Keratinocyte (primary cell): ENCODE measurements around the gene RPS27L.

ENCODE experiments used
- CTCF ChIP-seq, 3 experiments: IDR thresholded peaks in 1 of 3; conservative IDR thresholded peaks in 1 of 3; optimal IDR thresholded peaks in 1 of 3; 2 replicates in 2 of 3; 3 replicates in 1 of 3; pipeline versions ENCODE3 to v1.5.1; 2011; ENCODE audit warnings: low read length in 3 of 3, mild to moderate bottlenecking in 3 of 3, moderate library complexity in 2 of 3, control low read depth in 1 of 3, inconsistent platforms in 1 of 3; ENCODE audit not compliant: insufficient read depth in 2 of 3; ENCODE audit errors: extremely low read depth in 1 of 3
- EZH2 ChIP-seq: IDR thresholded peaks from one replicate; pipeline ENCODE4 v1.6.1; 2012; ENCODE audit warnings: inconsistent platforms, mild to moderate bottlenecking, low read length, moderate library complexity

- TF ChIP-seq CTCF (optimal IDR thresholded peaks at IDR 0.05 in 1 of 3, IDR thresholded peaks at IDR 0.05 in 1 of 3, conservative IDR thresholded peaks at IDR 0.05 in 1 of 3; ENCODE audit: extremely low read depth in 1 of 3, insufficient read depth in 2 of 3, low read length in 3 of 3) = no peak
- TF ChIP-seq EZH2 = no peak
These were observed 16.3 kb downstream of the RPS27L start for GRCh38 chr15:63140936-63141335.
